ENCODE results near the gene ADARB2. TPM values are rescaled to one million over a fixed set of nuclear protein-coding genes. Genes with fewer than 3 reads are reported as not detected.

ADARB2 gene
- total RNA-seq, 1 donor from 2014 or later, result 0.11 TPM

DNA sequence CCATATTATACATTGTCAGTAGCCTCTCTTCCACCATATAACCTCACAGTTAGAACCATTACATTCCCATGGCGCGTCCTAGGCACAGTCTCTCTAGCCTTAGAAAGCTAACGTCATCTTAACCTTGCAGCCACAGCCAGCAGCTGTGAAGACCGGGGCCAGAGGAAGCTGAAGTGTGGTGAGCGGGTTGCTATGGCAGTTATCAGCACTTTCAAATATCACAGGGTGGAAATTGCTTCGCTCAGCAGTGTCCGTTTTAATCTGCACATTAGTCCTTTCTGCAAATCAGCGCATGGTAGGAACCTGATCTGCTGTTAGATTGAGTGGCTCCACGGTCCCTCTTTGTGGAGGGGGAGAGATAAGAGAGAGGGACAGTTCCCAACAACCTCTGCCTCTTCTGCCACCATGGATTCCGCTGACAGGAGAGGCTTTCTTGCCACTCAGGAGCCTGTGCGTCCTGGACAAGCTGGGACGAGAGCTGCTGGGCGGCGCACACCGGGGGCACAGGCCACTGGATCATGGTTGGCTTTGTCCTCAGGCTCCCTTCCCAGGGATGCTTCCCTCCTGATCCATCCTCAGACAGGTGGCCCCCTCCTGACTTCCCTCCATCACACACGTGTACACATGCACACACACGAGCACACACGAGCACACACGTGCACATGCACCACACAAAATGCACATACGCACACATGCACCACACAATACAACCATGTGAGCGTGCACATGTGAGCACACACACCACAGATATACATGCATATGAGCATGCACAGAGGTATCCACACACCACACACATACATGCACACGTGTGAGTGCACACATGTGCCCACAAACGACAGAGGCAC is 587.3 kb downstream of the ADARB2 start:
- Histone ChIP-seq H3K27ac (replicated peaks) (no peak overlapping the region), H3K36me3 (no peaks in the 10 kb centered on the region), H3K9me3 (replicated peaks) (peaks cover 20% of the 10 kb centered on the region), H3K4me1 (peaks cover 4% of the 10 kb centered on the region), H3K4me3 (no peak overlapping the region), H3K27me3 (ENCODE audit: low read depth) (peaks cover 3% of the 10 kb centered on the region)
- intact Hi-C loops (cut with micrococcal nuclease), result no loop called here
- DNase-seq, result no peak
- TF ChIP-seq, protein P1, sequence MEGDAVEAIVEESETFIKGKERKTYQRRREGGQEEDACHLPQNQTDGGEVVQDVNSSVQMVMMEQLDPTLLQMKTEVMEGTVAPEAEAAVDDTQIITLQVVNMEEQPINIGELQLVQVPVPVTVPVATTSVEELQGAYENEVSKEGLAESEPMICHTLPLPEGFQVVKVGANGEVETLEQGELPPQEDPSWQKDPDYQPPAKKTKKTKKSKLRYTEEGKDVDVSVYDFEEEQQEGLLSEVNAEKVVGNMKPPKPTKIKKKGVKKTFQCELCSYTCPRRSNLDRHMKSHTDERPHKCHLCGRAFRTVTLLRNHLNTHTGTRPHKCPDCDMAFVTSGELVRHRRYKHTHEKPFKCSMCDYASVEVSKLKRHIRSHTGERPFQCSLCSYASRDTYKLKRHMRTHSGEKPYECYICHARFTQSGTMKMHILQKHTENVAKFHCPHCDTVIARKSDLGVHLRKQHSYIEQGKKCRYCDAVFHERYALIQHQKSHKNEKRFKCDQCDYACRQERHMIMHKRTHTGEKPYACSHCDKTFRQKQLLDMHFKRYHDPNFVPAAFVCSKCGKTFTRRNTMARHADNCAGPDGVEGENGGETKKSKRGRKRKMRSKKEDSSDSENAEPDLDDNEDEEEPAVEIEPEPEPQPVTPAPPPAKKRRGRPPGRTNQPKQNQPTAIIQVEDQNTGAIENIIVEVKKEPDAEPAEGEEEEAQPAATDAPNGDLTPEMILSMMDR (IDR thresholded peaks at IDR 0.05; ENCODE audit: borderline replicate concordance), result no peak

- H3K4me1 ChIP-seq, result peaks cover 4% of the 10 kb centered on the region
- intact Hi-C loops (cut with micrococcal nuclease), result no loop called here
- no peak overlapping the region for H3K4me3 ChIP-seq
- H3K9me3 ChIP-seq (replicated peaks), result peaks cover 24% of the 10 kb centered on the region
- DNase-seq, result no peak
- H3K27me3 ChIP-seq (ENCODE audit: low read depth), result peaks cover 3% of the 10 kb centered on the region
- no peaks in the 10 kb centered on the region for H3K36me3 ChIP-seq
- H3K27ac ChIP-seq (replicated peaks), result no peak overlapping the region
- TF ChIP-seq, protein P1 (IDR thresholded peaks at IDR 0.05; ENCODE audit: borderline replicate concordance), result no peak
Measured at GRCh38 chr10:1148855-1149605, 588.3 kb downstream of the ADARB2 start.

- Histone ChIP-seq H3K9me3 (replicated peaks) (peaks cover 28% of the 10 kb centered on the region), H3K27ac (replicated peaks) (no peak overlapping the region), H3K27me3 (ENCODE audit: low read depth) (peaks cover 3% of the 10 kb centered on the region), H3K36me3 (no peaks in the 10 kb centered on the region), H3K4me1 (peaks cover 4% of the 10 kb centered on the region), H3K4me3 (no peak overlapping the region)
- TF ChIP-seq, protein P1 (IDR thresholded peaks at IDR 0.05; ENCODE audit: borderline replicate concordance), result no peak
- intact Hi-C loops (cut with micrococcal nuclease), result no loop called here
- DNase-seq, result no peak
Measured at GRCh38 chr10:1147810-1148209, 589.5 kb downstream of the ADARB2 start.

DNA sequence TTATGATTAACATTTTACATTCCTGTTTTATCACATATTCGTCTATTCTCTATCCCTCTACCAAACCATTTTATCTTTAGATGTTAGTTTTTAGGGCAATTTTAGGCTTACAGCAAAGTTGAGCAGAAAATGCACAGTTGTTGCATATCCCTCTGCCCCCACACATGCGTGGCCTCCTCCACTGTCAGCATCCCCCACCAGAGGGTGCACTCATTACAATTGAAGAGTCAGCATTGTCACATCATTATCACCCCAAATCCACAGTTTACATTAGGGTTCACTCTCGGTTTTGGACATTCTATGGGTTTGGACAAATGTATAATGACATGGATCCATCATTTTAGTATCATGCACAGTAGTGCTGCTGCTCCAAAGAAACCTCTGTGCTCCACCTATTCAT is 594.7 kb downstream of the ADARB2 start:
- H3K4me3 ChIP-seq, result no peak overlapping the region
- TF ChIP-seq, protein P1 (IDR thresholded peaks at IDR 0.05; ENCODE audit: borderline replicate concordance), result no peak
- H3K27me3 ChIP-seq (ENCODE audit: low read depth), result no peaks in the 10 kb centered on the region
- no peaks in the 10 kb centered on the region for H3K4me1 ChIP-seq
- H3K36me3 ChIP-seq, result no peaks in the 10 kb centered on the region
- H3K27ac ChIP-seq (replicated peaks), result no peak overlapping the region
- intact Hi-C loops (cut with micrococcal nuclease), result no loop called here
- no peak for DNase-seq
- peaks cover 45% of the 10 kb centered on the region for H3K9me3 ChIP-seq (replicated peaks)

- Histone ChIP-seq H3K9me3 (replicated peaks) (peaks cover 41% of the 10 kb centered on the region), H3K4me3 (no peak overlapping the region), H3K4me1 (no peaks in the 10 kb centered on the region), H3K27ac (replicated peaks) (no peak overlapping the region), H3K36me3 (no peaks in the 10 kb centered on the region), H3K27me3 (ENCODE audit: low read depth) (no peaks in the 10 kb centered on the region)
- intact Hi-C loops (cut with micrococcal nuclease), result no loop called here
- TF ChIP-seq, protein P1 (IDR thresholded peaks at IDR 0.05; ENCODE audit: borderline replicate concordance), result no peak
- no peak for DNase-seq
Measured at GRCh38 chr10:1141701-1142100, 595.6 kb downstream of the ADARB2 start.

All from left ventricle myocardium inferior (tissue), 1 donor.